NCI-H2171 (cell line): ENCODE results near the gene ARHGEF33.

Source experiments
- DNase-seq: peaks from one replicate; lab custom pipeline; 2025; lab: John Stamatoyannopoulos, UW

Gene ARHGEF33

GRCh38 chr2:38889575-38889974 is at the start of gene ARHGEF33:
TSS of gene ARHGEF33 (plus strand) at chr2:38889875. CDS start at chr2:38919448, 29,573 bp downstream.
- DNase-seq = no peak

GRCh38 chr2:38850045-38850444 is 39.6 kb upstream of the ARHGEF33 start:
- no peak for DNase-seq

GRCh38 chr2:38856165-38856564 is 33.5 kb upstream of the ARHGEF33 start:
- no peak for DNase-seq

GRCh38 chr2:38862476-38862875 is 27.2 kb upstream of the ARHGEF33 start:
- DNase-seq = no peak

GRCh38 chr2:38863061-38863695 is 26.5 kb upstream of the ARHGEF33 start:
- no peak for DNase-seq

GRCh38 chr2:38866773-38867443 is 22.8 kb upstream of the ARHGEF33 start:
- no peak for DNase-seq

GRCh38 chr2:38871432-38871831 is 18.2 kb upstream of the ARHGEF33 start:
- no peak for DNase-seq

- DNase-seq = no peak
Observed at GRCh38 chr2:38873763-38874162, 15.9 kb upstream of the ARHGEF33 start.

GRCh38 chr2:38875227-38875575 is 14.5 kb upstream of the ARHGEF33 start:
- no peak for DNase-seq

GRCh38 chr2:38875576-38876367 is 13.9 kb upstream of the ARHGEF33 start, which contains the start of the genes DHX57 and MORN2:
TSS of gene DHX57 (minus strand) at chr2:38875934. CDS start at chr2:38868405, 7,529 bp downstream.
TSS of gene MORN2 (plus strand) at chr2:38875976.
- peak; percentile 58 for DNase-seq

GRCh38 chr2:38876407-38876806 is 13.3 kb upstream of the ARHGEF33 start:
- DNase-seq = no peak

GRCh38 chr2:38886063-38886462 is 3.6 kb upstream of the ARHGEF33 start:
- no peak for DNase-seq

- no peak for DNase-seq
Observed at GRCh38 chr2:38887347-38887746, 2.3 kb upstream of the ARHGEF33 start.

- no peak for DNase-seq
Observed at GRCh38 chr2:38887902-38888554, 1.6 kb upstream of the ARHGEF33 start.

GRCh38 chr2:38889045-38889444 is 630 bp upstream of the ARHGEF33 start:
- DNase-seq = no peak

GRCh38 chr2:38892819-38893218 is 3.1 kb downstream of the ARHGEF33 start:
- no peak for DNase-seq

GRCh38 chr2:38898256-38898655 is 8.6 kb downstream of the ARHGEF33 start:
- no peak for DNase-seq

- DNase-seq = no peak
Observed at GRCh38 chr2:38900726-38901125, 11.1 kb downstream of the ARHGEF33 start.

GRCh38 chr2:38905251-38905650 is 15.6 kb downstream of the ARHGEF33 start:
- no peak for DNase-seq

GRCh38 chr2:38907242-38907641 is 17.6 kb downstream of the ARHGEF33 start:
- DNase-seq = no peak

GRCh38 chr2:38907743-38908562 is 18.3 kb downstream of the ARHGEF33 start:
- no peak for DNase-seq
